GM19463 (cell line): ENCODE results near the gene WIPI1.
"Not testable (repeated sequence)": the region's sequence is repeated elsewhere in the genome, so short reads cannot be mapped to it uniquely, and the experiment has no call there.

Experiments
- ATAC-seq: cut with Tn5 transposase; IDR thresholded peaks from one replicate; pipeline ENCODE4 v1.9.1; 2021; ENCODE audit warnings: mild to moderate bottlenecking, moderate library complexity; ENCODE audit not compliant: unreplicated experiment

The WIPI1 gene

GRCh38 chr17:68387435-68388218 is 69.7 kb downstream of the WIPI1 start:
- no peak for ATAC-seq

- no peak for ATAC-seq
Observed at GRCh38 chr17:68385490-68386215, 71.6 kb downstream of the WIPI1 start.

GRCh38 chr17:68384941-68385340 is 72.4 kb downstream of the WIPI1 start:
- no peak for ATAC-seq

- no peak for ATAC-seq
Observed at GRCh38 chr17:68384471-68384870, 72.8 kb downstream of the WIPI1 start.

GRCh38 chr17:68383443-68384321 is 73.6 kb downstream of the WIPI1 start:
- ATAC-seq = no peak

- no peak for ATAC-seq
Observed at GRCh38 chr17:68383120-68383442, 74.2 kb downstream of the WIPI1 start.

- no peak for ATAC-seq
Observed at GRCh38 chr17:68382582-68383085, 74.7 kb downstream of the WIPI1 start.

- no peak for ATAC-seq
Observed at GRCh38 chr17:68381076-68381900, 76.0 kb downstream of the WIPI1 start.

- ATAC-seq = no peak
Observed at GRCh38 chr17:68379692-68380677, 77.3 kb downstream of the WIPI1 start.

- no peak for ATAC-seq
Observed at GRCh38 chr17:68379177-68379510, 78.2 kb downstream of the WIPI1 start.

- ATAC-seq = no peak
Observed at GRCh38 chr17:68378268-68379176, 78.8 kb downstream of the WIPI1 start.

GRCh38 chr17:68377771-68378267 is 79.5 kb downstream of the WIPI1 start:
- no peak for ATAC-seq

- ATAC-seq = not testable (repeated sequence)
Observed at GRCh38 chr17:68376178-68376577, 81.1 kb downstream of the WIPI1 start.

- no peak for ATAC-seq
Observed at GRCh38 chr17:68375566-68375965, 81.7 kb downstream of the WIPI1 start.
